Endothelial cell (in vitro differentiated cells): Measurements from ENCODE around the gene CHMP6. TPM values are rescaled to one million over a fixed set of nuclear protein-coding genes. Genes with fewer than 3 reads are reported as not detected.

ENCODE experiments used
- DNase-seq: peaks from one replicate; pipeline ENCODE4 v3.0.0; 2021; ENCODE audit warnings: low spot score
- H3K27ac Mint-ChIP-seq: one replicate; pipeline ENCODE4 v1.8.0; 2021; ENCODE audit warnings: mixed read lengths, inconsistent platforms; ENCODE audit not compliant: unreplicated experiment
- H3K27me3 Mint-ChIP-seq: one replicate; pipeline ENCODE4 v1.8.0; 2021; ENCODE audit warnings: mild to moderate bottlenecking, moderate library complexity, mixed read lengths, inconsistent platforms; ENCODE audit not compliant: unreplicated experiment
- H3K36me3 Mint-ChIP-seq: one replicate; pipeline ENCODE4 v1.8.0; 2021; ENCODE audit warnings: mild to moderate bottlenecking, low read depth, mixed read lengths, inconsistent platforms; ENCODE audit not compliant: unreplicated experiment
- H3K4me1 Mint-ChIP-seq: one replicate; pipeline ENCODE4 v1.8.0; 2021; ENCODE audit warnings: mild to moderate bottlenecking, mixed read lengths, inconsistent platforms; ENCODE audit not compliant: unreplicated experiment
- H3K4me3 Mint-ChIP-seq: one replicate; pipeline ENCODE4 v1.8.0; 2021; ENCODE audit warnings: mild to moderate bottlenecking, mixed read lengths, inconsistent platforms; ENCODE audit not compliant: unreplicated experiment
- H3K9me3 Mint-ChIP-seq: one replicate; pipeline ENCODE4 v1.8.0; 2021; ENCODE audit warnings: mixed read lengths, inconsistent platforms; ENCODE audit not compliant: unreplicated experiment
- CTCF ChIP-seq: fragments of 200-600 bp; sonication (generic); IDR thresholded peaks from one replicate; pipeline ENCODE4 v1.5.0; 2021; ENCODE audit warnings: antibody characterized with exemption; ENCODE audit not compliant: unreplicated experiment
- total RNA-seq: library from RNA; stranded (reverse); fragmentation: NEBNext Ultra II Directional; extraction: Animal tissue kit (Norgen Biotek cat#: 25700); gene quantifications from one replicate; pipeline ENCODE4 v1.2.1, GENCODE V29; 2021; ENCODE audit not compliant: unreplicated experiment

The CHMP6 gene
- total RNA-seq, 1 donor from 2014 or later = 34.3 TPM

GRCh38 chr17:80952291-80952690 is 39.4 kb upstream of the CHMP6 start:
- H3K9me3 Mint-ChIP-seq = no peaks in the 10 kb centered on the region
- DNase-seq = no peak
- TF ChIP-seq CTCF = no peak

GRCh38 chr17:80953471-80954315 is 37.9 kb upstream of the CHMP6 start:
- no peak overlapping the region for H3K27ac Mint-ChIP-seq
- TF ChIP-seq CTCF = no peak
- no peaks in the 10 kb centered on the region for H3K4me1 Mint-ChIP-seq
- no peak for DNase-seq
- H3K36me3 Mint-ChIP-seq = peaks cover 16% of the 10 kb centered on the region
- H3K9me3 Mint-ChIP-seq = no peaks in the 10 kb centered on the region
- peaks cover 2% of the 10 kb centered on the region for H3K27me3 Mint-ChIP-seq
- H3K4me3 Mint-ChIP-seq = no peak overlapping the region

More at GRCh38 chr17:80952291-80952690, 39.4 kb upstream of the CHMP6 start:
- Mint-ChIP-seq H3K4me3 (no peak overlapping the region), H3K27me3 (peaks cover 2% of the 10 kb centered on the region), H3K4me1 (no peaks in the 10 kb centered on the region), H3K36me3 (peaks cover 23% of the 10 kb centered on the region), H3K27ac (no peak overlapping the region)

- no peak overlapping the region for H3K4me3 Mint-ChIP-seq
- no peak overlapping the region for H3K27ac Mint-ChIP-seq
- peaks cover 1% of the 10 kb centered on the region for H3K27me3 Mint-ChIP-seq
- H3K4me1 Mint-ChIP-seq = no peaks in the 10 kb centered on the region
- DNase-seq = no peak
- no peak for TF ChIP-seq CTCF
- no peaks in the 10 kb centered on the region for H3K9me3 Mint-ChIP-seq
- H3K36me3 Mint-ChIP-seq = peaks cover 16% of the 10 kb centered on the region
Observed at GRCh38 chr17:80955078-80955477, 36.6 kb upstream of the CHMP6 start.

GRCh38 chr17:80955671-80956280 is 35.9 kb upstream of the CHMP6 start:
- H3K27ac Mint-ChIP-seq = no peak overlapping the region
- peaks cover 4% of the 10 kb centered on the region for H3K27me3 Mint-ChIP-seq
- no peak for DNase-seq
- H3K4me1 Mint-ChIP-seq = no peaks in the 10 kb centered on the region
- no peaks in the 10 kb centered on the region for H3K9me3 Mint-ChIP-seq
- TF ChIP-seq CTCF = no peak
- no peak overlapping the region for H3K4me3 Mint-ChIP-seq
- H3K36me3 Mint-ChIP-seq = peaks cover 12% of the 10 kb centered on the region
